Measurements from ENCODE around the gene ASB5. TPM values are rescaled to one million over a fixed set of nuclear protein-coding genes. Genes with fewer than 3 reads are reported as not detected.

Gene ASB5
- total and polyA plus RNA-seq, 2 of the 8 experiments (the other 6 are each of a cell fraction or from before 2014, with no cell fraction given), result 0.02 TPM; not detected in 1

GRCh38 chr4:176277162-176277904 is 8.3 kb upstream of the ASB5 start (continued):
- TF ChIP-seq, protein P1, sequence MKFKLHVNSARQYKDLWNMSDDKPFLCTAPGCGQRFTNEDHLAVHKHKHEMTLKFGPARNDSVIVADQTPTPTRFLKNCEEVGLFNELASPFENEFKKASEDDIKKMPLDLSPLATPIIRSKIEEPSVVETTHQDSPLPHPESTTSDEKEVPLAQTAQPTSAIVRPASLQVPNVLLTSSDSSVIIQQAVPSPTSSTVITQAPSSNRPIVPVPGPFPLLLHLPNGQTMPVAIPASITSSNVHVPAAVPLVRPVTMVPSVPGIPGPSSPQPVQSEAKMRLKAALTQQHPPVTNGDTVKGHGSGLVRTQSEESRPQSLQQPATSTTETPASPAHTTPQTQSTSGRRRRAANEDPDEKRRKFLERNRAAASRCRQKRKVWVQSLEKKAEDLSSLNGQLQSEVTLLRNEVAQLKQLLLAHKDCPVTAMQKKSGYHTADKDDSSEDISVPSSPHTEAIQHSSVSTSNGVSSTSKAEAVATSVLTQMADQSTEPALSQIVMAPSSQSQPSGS (IDR thresholded peaks at IDR 0.05; ENCODE audit: low read length), result no peak
- peak; percentile 59 to 63 for TF ChIP-seq RAD21 (IDR thresholded peaks at IDR 0.05 in 1 of 2, conservative IDR thresholded peaks at IDR 0.05 in 1 of 2; ENCODE audit: low read depth in 2 of 2, low read length in 2 of 2)
- TF ChIP-seq CTBP2 (IDR thresholded peaks at IDR 0.05; ENCODE audit: borderline replicate concordance, insufficient read depth, insufficient read length, low read length), result no peak
- no peak for TF ChIP-seq KDM1A (IDR thresholded peaks at IDR 0.05; ENCODE audit: borderline replicate concordance, low read length)

Data from H1 (cell line).